UCSD-AML1 (cell line): Measurements from ENCODE around the gene ST6GALNAC6.
A peak's percentile ranks its signal among the peaks of the same experiment; 100 is the strongest.

Experiments used
- DNase-seq: peaks from one replicate; lab custom pipeline; 2025; ENCODE audit not compliant: unreplicated experiment; lab: John Stamatoyannopoulos, UW

The ST6GALNAC6 gene

GRCh38 chr9:127917603-127918002 is 18.2 kb upstream of the ST6GALNAC6 start:
- no peak for DNase-seq

DNA sequence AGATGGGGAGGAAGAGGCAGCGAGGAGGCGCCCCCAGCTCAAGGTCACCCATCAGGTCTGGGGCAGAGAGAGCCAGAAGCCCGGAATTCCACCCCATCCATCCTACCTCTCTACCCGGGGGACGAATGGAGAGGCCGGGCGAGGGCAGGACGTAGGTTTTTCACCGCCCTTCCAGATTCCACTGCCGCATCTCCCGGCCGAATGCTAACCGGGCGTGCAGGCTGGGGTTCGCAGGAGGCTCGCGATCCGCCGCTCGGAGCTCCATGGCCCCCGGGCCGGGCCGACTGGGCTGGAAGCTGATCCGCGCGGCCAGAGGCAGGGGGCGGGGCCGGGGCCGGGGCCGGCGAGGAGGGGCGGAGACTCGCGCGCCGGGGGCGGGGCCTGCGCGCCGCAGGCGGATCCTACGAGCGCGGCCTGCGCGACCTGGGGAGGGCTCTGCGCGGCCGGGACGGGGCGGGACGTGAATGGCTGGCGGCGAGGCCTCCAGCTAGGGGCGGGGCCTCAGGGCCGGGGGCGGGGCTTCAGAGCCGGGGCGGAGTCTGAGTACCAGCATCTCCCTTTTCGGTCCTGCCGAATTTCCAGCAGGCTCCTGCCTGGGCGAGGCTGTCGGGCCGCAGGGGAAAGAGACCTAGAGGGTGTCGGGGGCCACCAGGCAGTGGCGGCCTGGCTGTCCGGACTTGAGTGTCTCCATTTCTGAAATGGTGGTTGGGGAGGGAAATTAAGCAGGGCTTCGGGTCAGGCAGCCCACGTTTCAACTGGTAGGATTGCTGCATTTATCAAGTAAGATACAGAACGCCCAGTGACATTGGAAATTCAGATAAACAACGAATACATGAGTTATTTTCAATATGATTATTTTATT is 17.5 kb upstream of the ST6GALNAC6 start, which contains the start of gene ST6GALNAC4:
TSS of gene ST6GALNAC4 (minus strand) at position 322 of the 862 bp plus-strand sequence. CDS start 622 bp downstream, outside the sequence.
- peak; percentile 96 for DNase-seq

DNA sequence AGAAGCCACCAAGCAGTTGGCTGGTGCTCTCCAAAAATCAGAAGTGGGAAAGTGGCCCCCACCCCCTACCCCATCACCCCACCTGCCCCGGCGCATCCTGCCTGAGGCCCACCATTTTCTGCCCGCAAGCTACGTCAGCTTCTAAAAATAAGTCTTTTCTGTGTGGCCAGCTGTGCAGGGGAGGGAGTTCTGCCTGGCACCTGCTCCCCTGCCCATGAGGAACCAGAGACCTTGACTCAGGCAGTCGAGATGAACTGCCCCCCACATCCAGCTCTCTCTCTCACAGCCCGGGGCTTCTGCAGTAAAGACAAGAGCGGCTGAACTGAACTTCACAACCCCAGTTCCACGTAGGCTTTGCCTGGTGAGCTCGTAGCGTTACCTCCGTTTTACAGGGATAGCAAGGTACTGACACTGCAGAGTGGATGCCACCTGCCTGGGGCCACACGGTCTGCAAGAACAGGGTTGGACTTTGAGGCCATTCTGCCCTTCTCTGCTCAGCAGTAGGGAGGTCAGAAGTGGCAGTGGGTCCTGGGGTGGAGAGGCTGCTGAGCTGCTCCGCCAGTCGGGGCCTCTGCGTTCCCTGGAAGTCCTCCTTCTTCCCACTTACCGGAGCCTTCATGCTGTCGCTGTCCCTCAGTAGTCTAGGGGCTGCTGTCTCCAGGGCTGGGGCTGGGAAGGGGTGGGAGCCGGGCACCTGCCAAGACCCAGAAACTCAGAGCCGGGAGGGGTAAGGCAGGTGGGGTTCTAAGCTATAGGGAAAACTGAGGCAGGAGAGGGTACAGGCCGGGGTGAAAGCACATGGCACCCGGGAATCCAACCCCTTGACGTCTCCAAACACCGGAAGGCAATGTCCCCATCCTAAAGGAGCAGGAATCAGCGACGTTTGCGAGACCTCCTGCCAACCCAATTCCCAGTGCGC is 16.7 kb upstream of the ST6GALNAC6 start:
- no peak for DNase-seq

GRCh38 chr9:127915325-127915752 is 15.9 kb upstream of the ST6GALNAC6 start:
- DNase-seq: no peak

DNA sequence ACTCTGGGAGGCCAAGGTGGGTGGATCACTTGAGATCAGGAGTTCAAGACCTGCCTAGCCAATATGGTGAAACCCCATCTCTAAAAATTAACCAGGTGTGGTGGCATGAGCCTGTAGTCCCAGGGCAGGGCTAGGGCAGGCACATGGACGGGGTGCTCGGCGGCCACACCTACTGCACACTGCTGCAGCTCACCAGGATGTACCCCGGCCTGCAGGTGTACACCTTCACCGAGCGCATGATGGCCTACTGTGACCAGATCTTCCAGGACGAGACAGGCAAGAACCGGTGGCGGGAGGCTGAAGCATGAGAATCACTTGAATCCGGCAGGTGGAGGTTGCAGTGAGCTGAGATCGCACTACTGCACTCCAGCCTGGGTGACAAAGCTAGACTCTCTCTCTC is 14.3 kb upstream of the ST6GALNAC6 start:
- no peak for DNase-seq

GRCh38 chr9:127912882-127913281 is 13.5 kb upstream of the ST6GALNAC6 start:
- no peak for DNase-seq

DNA sequence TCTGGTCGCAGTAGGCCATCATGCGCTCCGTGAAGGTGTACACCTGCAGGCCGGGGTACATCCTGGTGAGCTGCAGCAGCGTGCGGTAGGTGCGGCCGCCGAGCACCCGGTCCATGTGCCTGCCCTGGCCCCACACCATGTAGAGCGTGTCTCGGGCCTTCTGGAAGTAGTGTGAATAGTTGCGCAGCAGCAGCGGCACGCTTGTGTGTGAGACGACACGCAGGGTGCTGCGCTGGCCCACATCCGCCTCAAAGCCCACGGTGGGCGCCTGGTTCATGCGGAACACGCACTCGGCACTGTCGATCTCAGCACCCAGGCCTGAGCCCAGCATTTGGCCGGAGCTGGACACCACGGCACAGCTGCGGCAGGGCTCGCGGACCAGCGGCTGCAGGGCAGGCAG is 12.9 kb upstream of the ST6GALNAC6 start:
- DNase-seq: no peak

GRCh38 chr9:127910613-127911205 is 11.3 kb upstream of the ST6GALNAC6 start:
- no peak for DNase-seq

DNA sequence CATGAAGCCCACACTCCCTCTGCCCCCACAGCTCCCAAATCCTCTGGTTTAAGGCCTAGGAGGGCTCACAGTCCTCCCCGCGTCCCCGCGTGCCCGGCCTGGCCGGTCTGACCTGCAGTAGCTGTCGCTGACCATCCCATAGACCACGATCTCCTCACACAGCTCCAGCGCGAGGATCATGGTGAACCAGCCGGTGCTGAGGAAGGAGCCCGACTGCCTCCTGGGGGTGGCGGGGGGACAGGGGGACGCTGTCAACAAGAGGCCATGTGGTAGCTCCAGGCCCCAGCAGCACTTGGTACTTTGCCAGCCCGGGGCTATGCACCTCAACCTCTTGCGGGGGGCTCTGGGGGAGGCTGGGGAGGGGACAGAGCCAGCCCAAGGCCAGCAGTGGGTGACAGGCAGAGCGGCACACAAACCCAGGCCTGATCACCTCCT is 10.5 kb upstream of the ST6GALNAC6 start:
- DNase-seq: no peak

- DNase-seq: no peak
Observed at GRCh38 chr9:127908660-127908926, 9.2 kb upstream of the ST6GALNAC6 start.

GRCh38 chr9:127907867-127908659 is 8.7 kb upstream of the ST6GALNAC6 start:
- no peak for DNase-seq

DNA sequence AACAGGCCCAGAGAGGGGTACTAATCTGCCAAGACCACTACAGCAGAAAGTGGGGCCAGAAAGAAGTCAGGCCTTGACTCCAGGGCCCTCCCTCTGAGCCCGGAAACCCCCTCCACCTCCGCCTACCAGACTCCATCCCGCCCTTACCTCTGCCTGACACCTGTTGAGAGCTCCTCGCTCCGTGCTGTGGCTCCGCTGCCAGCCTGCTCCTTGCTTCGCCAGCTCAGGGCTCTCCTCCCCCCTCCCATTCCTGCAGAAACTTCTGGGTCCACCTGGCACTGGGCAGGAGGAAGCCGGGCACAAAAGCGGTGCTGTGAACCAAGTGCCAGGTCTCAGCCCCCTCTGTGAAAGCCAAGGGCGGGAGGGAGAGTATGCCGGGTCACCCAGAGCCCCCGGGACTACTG is 6.4 kb upstream of the ST6GALNAC6 start:
- no peak for DNase-seq

DNA sequence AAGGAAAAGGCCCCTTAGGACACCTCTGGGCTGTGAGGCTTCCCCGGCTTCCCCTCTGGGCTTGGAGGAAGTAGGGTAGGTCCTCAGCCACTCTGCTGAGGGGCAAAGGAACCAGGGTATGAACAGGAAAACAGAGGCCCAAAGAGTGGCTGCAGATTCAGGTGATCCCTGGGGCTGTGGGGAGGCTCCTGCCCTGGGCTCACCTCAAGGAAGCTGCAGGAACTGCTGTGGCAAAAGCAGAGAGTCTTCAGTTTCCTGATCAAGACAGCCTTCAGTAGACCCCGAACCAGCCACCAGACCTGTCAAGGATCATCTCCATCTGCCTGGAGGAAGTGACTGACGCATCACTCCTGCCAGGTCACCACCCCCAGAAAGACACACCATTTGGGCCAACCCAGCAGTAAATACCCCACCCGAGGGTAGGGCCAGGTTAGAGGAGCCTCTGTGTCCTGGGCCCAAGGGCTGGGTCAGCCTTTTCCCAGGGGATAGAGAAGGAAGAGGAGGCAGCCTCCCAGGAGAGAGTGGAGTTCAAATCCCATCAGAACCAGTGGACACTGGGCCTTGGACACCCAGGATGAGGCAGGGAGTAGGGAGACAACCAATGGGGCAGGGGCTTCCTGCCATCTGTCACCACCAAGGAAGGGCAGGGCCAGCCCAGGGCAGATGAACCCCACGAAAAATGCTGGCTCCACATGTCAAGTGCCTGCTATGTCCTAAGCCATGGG is 5.8 kb upstream of the ST6GALNAC6 start:
- DNase-seq: peak; percentile 72

GRCh38 chr9:127904561-127905003 is 5.2 kb upstream of the ST6GALNAC6 start:
- DNase-seq: peak; percentile 72

- peak; percentile 96 for DNase-seq
Observed at GRCh38 chr9:127903557-127904475, 4.4 kb upstream of the ST6GALNAC6 start.

DNA sequence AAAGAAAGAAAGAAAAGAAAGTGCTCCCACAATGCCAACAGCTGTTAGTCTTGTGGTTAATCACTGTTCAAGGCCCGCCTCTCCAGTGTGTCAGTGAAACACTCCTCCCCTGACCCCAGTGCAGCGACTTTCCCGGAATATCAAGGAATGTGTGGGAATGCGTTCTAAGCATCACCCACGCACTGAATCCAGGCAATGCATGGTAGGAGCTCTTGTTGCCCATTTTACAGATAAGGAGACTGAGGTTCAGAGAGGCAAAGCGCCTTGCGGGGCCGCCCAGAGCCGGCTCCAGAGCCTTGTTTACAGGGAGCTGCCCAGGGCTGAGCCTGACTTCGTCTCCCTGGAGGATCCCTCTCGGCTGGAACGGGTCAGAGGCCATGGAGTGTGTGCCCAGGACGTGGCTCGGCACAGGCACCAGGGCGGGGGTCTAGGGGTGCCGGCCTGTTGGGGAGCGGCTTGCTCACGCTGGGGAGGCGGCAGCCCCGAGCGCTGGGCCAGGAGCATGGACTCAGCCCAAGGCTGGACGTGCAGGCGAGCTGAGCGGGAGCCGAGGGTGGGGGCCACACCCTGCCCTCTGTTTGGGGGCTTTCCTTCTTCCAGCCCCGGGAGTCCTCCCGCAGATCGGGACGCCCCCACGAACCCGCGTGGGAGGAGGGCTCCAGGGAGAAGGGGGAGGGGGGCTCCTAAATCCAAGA is 823 bp downstream of the ST6GALNAC6 start:
- peak; percentile 57 for DNase-seq

GRCh38 chr9:127897193-127897692 is 2.2 kb downstream of the ST6GALNAC6 start:
- DNase-seq: peak; percentile 60
